GM23338 (cell line): ENCODE data around the gene DRC1. TPM values are rescaled to one million over a fixed set of nuclear protein-coding genes. Genes with fewer than 3 reads are reported as not detected.

Experiments used
- ATAC-seq: fragments of 200-7000 bp; cut with Tn5 transposase; 3 replicates; pipeline ENCODE4 v1.9.1; 2020
- DNase-seq: peaks from one replicate; pipeline ENCODE4 v3.0.0-alpha.2; 2015; ENCODE audit warnings: low spot score
- H2AFZ ChIP-seq: fragments of 200-600 bp; sonication (generic); 2 replicates; pipeline ENCODE4 v1.8.0; 2016; ENCODE audit warnings: antibody characterized with exemption, mild to moderate bottlenecking, moderate library complexity
- H3F3A ChIP-seq: fragments of 200-600 bp; sonication (generic); replicated peaks from 2 replicates; pipeline ENCODE4 v1.8.0; 2017; ENCODE audit warnings: antibody characterized with exemption, mixed run types, low read depth
- H3K27ac ChIP-seq: fragments of 200-600 bp; sonication (generic); 2 replicates; pipeline ENCODE4 v1.6.1; 2016; ENCODE audit warnings: low read depth
- H3K27me3 ChIP-seq: fragments of 200-600 bp; sonication (generic); 2 replicates; pipeline ENCODE4 v1.8.0; 2016; ENCODE audit warnings: mild to moderate bottlenecking, mixed run types, moderate library complexity; ENCODE audit not compliant: insufficient read depth
- H3K36me3 ChIP-seq: fragments of 200-600 bp; sonication (generic); 2 replicates; pipeline ENCODE4 v1.8.0; 2016; ENCODE audit warnings: mild to moderate bottlenecking; ENCODE audit not compliant: insufficient read depth
- H3K4me1 ChIP-seq: fragments of 200-600 bp; sonication (generic); 2 replicates; pipeline ENCODE4 v1.8.0; 2016; ENCODE audit warnings: mild to moderate bottlenecking, moderate library complexity; ENCODE audit not compliant: insufficient read depth
- H3K4me2 ChIP-seq: fragments of 200-600 bp; sonication (generic); 2 replicates; pipeline ENCODE4 v1.7.1; 2017; ENCODE audit warnings: mixed run types
- H3K4me3 ChIP-seq: fragments of 200-600 bp; sonication (generic); 2 replicates; pipeline ENCODE4 v1.6.1; 2016; ENCODE audit warnings: mixed run types
- H3K79me2 ChIP-seq: fragments of 200-600 bp; sonication (generic); replicated peaks from 2 replicates; pipeline ENCODE4 v1.8.0; 2017; ENCODE audit warnings: mild to moderate bottlenecking; ENCODE audit not compliant: insufficient read depth
- H3K9me2 ChIP-seq: fragments of 200-600 bp; sonication (generic); 2 replicates; pipeline ENCODE4 v1.8.0; 2017; ENCODE audit not compliant: insufficient read depth
- H4K20me1 ChIP-seq: fragments of 200-600 bp; sonication (generic); replicated peaks from 2 replicates; pipeline ENCODE4 v1.8.0; 2017; ENCODE audit warnings: mild to moderate bottlenecking; ENCODE audit not compliant: insufficient read depth
- H3K27ac Mint-ChIP-seq: 2 replicates; pipeline ENCODE4 v1.8.0; 2020; ENCODE audit warnings: inconsistent platforms, mild to moderate bottlenecking, moderate library complexity, mixed read lengths
- H3K27me3 Mint-ChIP-seq: 3 replicates; pipeline ENCODE4 v1.8.0; 2022; ENCODE audit warnings: low read depth, mild to moderate bottlenecking, moderate library complexity, mixed read lengths, inconsistent platforms; ENCODE audit not compliant: insufficient read depth, poor library complexity
- H3K36me3 Mint-ChIP-seq: 3 replicates; pipeline ENCODE4 v1.8.0; 2021; ENCODE audit warnings: low read depth, mild to moderate bottlenecking, inconsistent platforms, moderate library complexity, mixed read lengths
- H3K4me1 Mint-ChIP-seq: 3 replicates; pipeline ENCODE4 v1.8.0; 2020; ENCODE audit warnings: mild to moderate bottlenecking, inconsistent platforms, mixed read lengths
- H3K4me3 Mint-ChIP-seq: 3 replicates; pipeline ENCODE4 v1.8.0; 2021; ENCODE audit warnings: moderate library complexity, mild to moderate bottlenecking, inconsistent platforms, mixed read lengths
- H3K9me3 Mint-ChIP-seq: 3 replicates; pipeline ENCODE4 v1.8.0; 2020; ENCODE audit warnings: moderate library complexity, mild to moderate bottlenecking, inconsistent platforms, mixed read lengths
- EZH2 ChIP-seq: fragments of 200-600 bp; sonication (generic); IDR thresholded peaks from one replicate; pipeline ENCODE4 v1.8.0; 2017; ENCODE audit warnings: antibody characterized with exemption, mild to moderate bottlenecking, low read depth; ENCODE audit not compliant: unreplicated experiment
- EZH2phosphoT487 ChIP-seq: fragments of 200-600 bp; sonication (generic); IDR thresholded peaks from one replicate; pipeline ENCODE4 v1.8.1; 2018; ENCODE audit warnings: antibody characterized with exemption; ENCODE audit not compliant: unreplicated experiment
- JUNB ChIP-seq: IDR thresholded peaks from one replicate; pipeline ENCODE4 v1.6.1; 2016; ENCODE audit warnings: antibody characterized with exemption; ENCODE audit not compliant: unreplicated experiment
- NANOG ChIP-seq: IDR thresholded peaks from 2 replicates; pipeline ENCODE4 v1.6.1; 2016; ENCODE audit warnings: antibody characterized with exemption, borderline replicate concordance
- POLR2AphosphoS5 ChIP-seq: IDR thresholded peaks from 2 replicates; pipeline ENCODE4 v1.6.1; 2016; ENCODE audit warnings: antibody characterized with exemption, low read depth
- ZNF114 ChIP-seq: fragments of 250-450 bp; sonication (Bioruptor Pico); IDR thresholded peaks from 2 replicates; pipeline ENCODE4 v1.5.0; 2020; ENCODE audit warnings: mild to moderate bottlenecking, moderate library complexity
- ZNF331 ChIP-seq: fragments of 250-450 bp; sonication (Bioruptor Pico); IDR thresholded peaks from 2 replicates; pipeline ENCODE4 v1.5.0; 2020; ENCODE audit warnings: low read depth, mild to moderate bottlenecking, moderate library complexity
- ZNF462 ChIP-seq: fragments of 250-450 bp; sonication (Bioruptor Pico); IDR thresholded peaks from 2 replicates; pipeline ENCODE4 v1.5.0; 2020; ENCODE audit warnings: mild to moderate bottlenecking, moderate library complexity
- polyA plus RNA-seq: library from polyadenylated mRNA; unstranded; fragments of >200 nt; fragmentation: Nextera tagmentation; extraction: Ambion mirVana; gene quantifications from 2 replicates; pipeline ENCODE4 v1.2.1, GENCODE V29; 2016
- total RNA-seq: library from RNA; depleted of rRNA; stranded (reverse); fragments of >200 nt; shearing (Covaris generic); gene quantifications from 2 replicates; pipeline ENCODE4 v1.2.3, GENCODE V29; 2014

Gene DRC1
- total and polyA plus RNA-seq, 2 experiments from 2014 or later = 0.45 TPM; not detected in 1

DNA sequence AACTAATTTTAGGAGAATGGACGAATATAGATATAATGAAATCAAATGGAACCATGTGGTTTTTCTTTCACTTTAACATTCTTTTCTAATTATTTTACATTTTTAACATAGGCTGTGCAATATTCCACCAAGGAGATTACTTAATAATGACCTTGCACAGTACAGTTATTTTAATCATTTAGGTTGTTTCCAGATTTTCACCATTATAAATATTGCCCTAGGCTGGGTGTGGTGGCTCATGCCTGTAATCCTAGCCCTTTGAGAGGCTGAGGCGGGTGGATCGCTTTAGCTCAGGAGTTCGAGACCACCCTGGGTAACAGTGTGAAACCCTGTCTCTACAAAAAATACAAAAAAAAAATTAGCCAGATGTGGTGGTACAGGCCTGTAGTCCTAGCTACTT, 14.5 kb upstream of the DRC1 start:
- H3K9me3 Mint-ChIP-seq = no peaks in the 10 kb centered on the region
- DNase-seq (no peak), ATAC-seq (no peak)
- Histone ChIP-seq H3K9me2 (no peaks in the 10 kb centered on the region), H3K27ac (peak overlapping the region; percentile 56; the same call in 1 of the 2 replicates), H3K79me2 (no peaks in the 10 kb centered on the region), H3F3A (no peaks in the 10 kb centered on the region), H3K4me3 (no peak overlapping the region), H4K20me1 (0 out of 2 replicates have a peak, but pooled peaks cover under 1% of the 10 kb centered on the region), H3K4me1 (no peaks in the 10 kb centered on the region), H3K27me3 (no peaks in the 10 kb centered on the region), H2AFZ (no peak overlapping the region), H3K4me2 (no peak overlapping the region), H3K36me3 (peaks cover 24% of the 10 kb centered on the region; the same call in 1 of the 2 replicates)
- no peaks in the 10 kb centered on the region for H3K4me1 Mint-ChIP-seq
- no peak overlapping the region for H3K4me3 Mint-ChIP-seq
- no peaks in the 10 kb centered on the region for H3K27me3 Mint-ChIP-seq
- no peak overlapping the region for H3K27ac Mint-ChIP-seq
- TF ChIP-seq EZH2 = no peak
- TF ChIP-seq ZNF331 (CRISPR knock-in tag) = no peak
- TF ChIP-seq POLR2AphosphoS5 = no peak
- TF ChIP-seq JUNB = no peak
- no peak for TF ChIP-seq EZH2phosphoT487
- no peak for TF ChIP-seq NANOG
- no peak for TF ChIP-seq ZNF114 (CRISPR knock-in tag)
- no peak for TF ChIP-seq ZNF462
- peaks cover 6% of the 10 kb centered on the region; the same call in 2 of the 3 replicates for H3K36me3 Mint-ChIP-seq
